ENCODE results near the gene ACSM3.
A peak's percentile ranks its signal among the peaks of the same experiment; 100 is the strongest.

ACSM3 gene

DNA sequence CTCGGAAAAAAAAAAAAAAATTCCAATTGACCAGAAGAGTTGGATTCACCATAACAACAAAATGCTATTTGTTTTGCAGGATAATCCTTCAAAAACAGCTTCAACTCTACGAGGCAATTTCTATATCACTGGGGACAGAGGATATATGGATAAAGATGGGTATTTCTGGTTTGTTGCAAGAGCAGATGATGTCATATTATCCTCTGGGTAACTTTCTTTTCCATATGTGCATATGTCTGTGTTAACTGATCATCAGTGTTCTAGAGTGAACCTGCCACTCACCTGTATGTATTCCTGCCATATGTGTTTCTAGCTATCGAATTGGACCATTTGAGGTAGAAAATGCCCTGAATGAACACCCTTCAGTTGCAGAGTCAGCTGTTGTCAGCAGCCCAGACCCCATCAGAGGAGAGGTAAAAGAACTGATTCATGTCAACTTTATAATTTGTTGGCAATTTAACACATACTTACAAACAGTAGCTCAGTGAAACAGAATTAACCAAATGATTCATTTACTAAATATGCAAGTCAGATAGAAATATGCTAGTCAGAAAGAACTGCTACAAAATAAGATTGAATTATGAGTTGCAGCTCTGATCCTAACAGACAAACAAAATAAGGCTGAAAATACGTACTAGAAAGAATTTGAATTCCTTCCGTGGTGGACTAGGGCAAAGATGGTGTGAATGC is 28.3 kb downstream of the ACSM3 start:
- no peaks in the 10 kb centered on the region for H3K9me3 ChIP-seq (ENCODE audit: insufficient read depth, low read length)

DNA sequence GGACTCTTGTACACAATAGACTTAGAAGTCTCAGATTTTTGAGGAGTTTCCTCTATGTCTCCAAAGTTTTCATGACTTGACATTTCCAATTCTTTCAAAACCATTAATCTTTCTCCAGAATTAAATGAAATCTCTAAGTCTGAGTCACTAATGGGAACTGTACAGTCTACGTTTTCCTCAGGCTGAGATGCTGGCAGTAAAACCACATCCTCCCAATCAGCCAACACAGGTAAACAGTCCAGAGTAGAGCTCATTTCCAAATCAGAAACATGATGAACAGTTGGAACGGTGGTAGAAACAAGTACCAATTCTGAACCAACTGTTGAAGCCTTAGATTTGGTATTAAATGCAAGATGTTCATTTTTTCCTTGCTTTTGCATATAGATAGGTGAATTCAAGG is 34.5 kb downstream of the ACSM3 start:
- Histone ChIP-seq H3K4me2 (ENCODE audit: low read depth, low read length, poor library complexity, severe bottlenecking) (no peak overlapping the region), H3K79me2 (ENCODE audit: insufficient read depth, low read length) (no peaks in the 10 kb centered on the region), H4K20me1 (ENCODE audit: low read depth, low read length) (no peaks in the 10 kb centered on the region), H3K27me3 (ENCODE audit: low read length) (no peaks in the 10 kb centered on the region), H3K4me3 (ENCODE audit: insufficient read depth, low read length, poor library complexity, severe bottlenecking) (no peak overlapping the region), H3K9me2 (replicated peaks; ENCODE audit: insufficient read depth, low read length) (no peaks in the 10 kb centered on the region), H3F3A (ENCODE audit: insufficient read depth) (peaks cover 21% of the 10 kb centered on the region; the same call in 1 of the 2 replicates), H3K27ac (ENCODE audit: low read depth, low read length) (no peak overlapping the region), H3K9ac (ENCODE audit: low read length) (no peak overlapping the region), H2AFZ (ENCODE audit: low read depth, low read length, severe bottlenecking) (no peak overlapping the region), H3K36me3 (ENCODE audit: low read length) (peaks cover 35% of the 10 kb centered on the region; the same call in 1 of the 2 replicates), H3K9me3 (ENCODE audit: insufficient read depth, low read length) (no peaks in the 10 kb centered on the region)
- TF ChIP-seq EZH2phosphoT487 (conservative IDR thresholded peaks at IDR 0.05; ENCODE audit: low read length) = no peak
- TF ChIP-seq, protein P1, sequence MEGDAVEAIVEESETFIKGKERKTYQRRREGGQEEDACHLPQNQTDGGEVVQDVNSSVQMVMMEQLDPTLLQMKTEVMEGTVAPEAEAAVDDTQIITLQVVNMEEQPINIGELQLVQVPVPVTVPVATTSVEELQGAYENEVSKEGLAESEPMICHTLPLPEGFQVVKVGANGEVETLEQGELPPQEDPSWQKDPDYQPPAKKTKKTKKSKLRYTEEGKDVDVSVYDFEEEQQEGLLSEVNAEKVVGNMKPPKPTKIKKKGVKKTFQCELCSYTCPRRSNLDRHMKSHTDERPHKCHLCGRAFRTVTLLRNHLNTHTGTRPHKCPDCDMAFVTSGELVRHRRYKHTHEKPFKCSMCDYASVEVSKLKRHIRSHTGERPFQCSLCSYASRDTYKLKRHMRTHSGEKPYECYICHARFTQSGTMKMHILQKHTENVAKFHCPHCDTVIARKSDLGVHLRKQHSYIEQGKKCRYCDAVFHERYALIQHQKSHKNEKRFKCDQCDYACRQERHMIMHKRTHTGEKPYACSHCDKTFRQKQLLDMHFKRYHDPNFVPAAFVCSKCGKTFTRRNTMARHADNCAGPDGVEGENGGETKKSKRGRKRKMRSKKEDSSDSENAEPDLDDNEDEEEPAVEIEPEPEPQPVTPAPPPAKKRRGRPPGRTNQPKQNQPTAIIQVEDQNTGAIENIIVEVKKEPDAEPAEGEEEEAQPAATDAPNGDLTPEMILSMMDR (IDR thresholded peaks at IDR 0.05; ENCODE audit: insufficient read depth, low read length, poor library complexity, severe bottlenecking) = no peak

More for the DNA sequence above, 28.3 kb downstream of the ACSM3 start:
- H4K20me1 ChIP-seq (ENCODE audit: low read depth, low read length) = no peaks in the 10 kb centered on the region
- H3F3A ChIP-seq (ENCODE audit: insufficient read depth) = no peaks in the 10 kb centered on the region
- H3K9ac ChIP-seq (ENCODE audit: low read length) = no peak overlapping the region
- H3K4me3 ChIP-seq (ENCODE audit: insufficient read depth, low read length, poor library complexity, severe bottlenecking) = no peak overlapping the region
- H3K9me2 ChIP-seq (replicated peaks; ENCODE audit: insufficient read depth, low read length) = no peaks in the 10 kb centered on the region
- peaks cover 7% of the 10 kb centered on the region; the same call in 1 of the 2 replicates for H3K36me3 ChIP-seq (ENCODE audit: low read length)
- H2AFZ ChIP-seq (ENCODE audit: low read depth, low read length, severe bottlenecking) = no peak overlapping the region
- H3K27me3 ChIP-seq (ENCODE audit: low read length) = no peaks in the 10 kb centered on the region
- no peak overlapping the region for H3K27ac ChIP-seq (ENCODE audit: low read depth, low read length)
- TF ChIP-seq, protein P1 (IDR thresholded peaks at IDR 0.05; ENCODE audit: insufficient read depth, low read length, poor library complexity, severe bottlenecking) = no peak
- TF ChIP-seq EZH2phosphoT487 (conservative IDR thresholded peaks at IDR 0.05; ENCODE audit: low read length) = no peak
- no peak overlapping the region for H3K4me2 ChIP-seq (ENCODE audit: low read depth, low read length, poor library complexity, severe bottlenecking)
- H3K79me2 ChIP-seq (ENCODE audit: insufficient read depth, low read length) = no peaks in the 10 kb centered on the region

DNA sequence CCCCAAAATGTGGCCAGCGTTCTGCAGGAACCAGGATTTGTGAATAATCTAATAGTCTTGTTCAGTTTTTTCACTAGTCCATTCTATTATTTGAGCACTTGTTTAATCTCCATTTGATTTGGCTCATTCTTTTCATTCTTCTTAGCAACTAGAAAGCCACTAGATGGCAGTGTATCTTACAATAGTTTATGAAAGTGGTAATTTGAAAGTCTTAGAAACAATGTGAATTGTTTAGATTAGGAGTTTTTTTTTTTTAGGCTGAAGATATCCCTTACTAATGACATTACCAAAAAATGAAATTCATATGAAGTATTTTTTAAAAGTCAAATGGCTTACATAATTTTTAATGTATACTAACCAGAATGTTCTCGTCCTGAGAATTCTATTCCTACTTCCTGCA is 35.8 kb downstream of the ACSM3 start:
- no peak overlapping the region for H3K4me3 ChIP-seq (ENCODE audit: insufficient read depth, low read length, poor library complexity, severe bottlenecking)
- no peak overlapping the region for H2AFZ ChIP-seq (ENCODE audit: low read depth, low read length, severe bottlenecking)
- no peak overlapping the region for H3K27ac ChIP-seq (ENCODE audit: low read depth, low read length)
- no peak overlapping the region for H3K9ac ChIP-seq (ENCODE audit: low read length)
- H3K4me2 ChIP-seq (ENCODE audit: low read depth, low read length, poor library complexity, severe bottlenecking) = no peak overlapping the region
- H3K27me3 ChIP-seq (ENCODE audit: low read length) = no peaks in the 10 kb centered on the region
- TF ChIP-seq EZH2phosphoT487 (conservative IDR thresholded peaks at IDR 0.05; ENCODE audit: low read length) = no peak
- TF ChIP-seq, protein P1 (IDR thresholded peaks at IDR 0.05; ENCODE audit: insufficient read depth, low read length, poor library complexity, severe bottlenecking) = peak; percentile 30
- H4K20me1 ChIP-seq (ENCODE audit: low read depth, low read length) = no peaks in the 10 kb centered on the region
- no peaks in the 10 kb centered on the region for H3K79me2 ChIP-seq (ENCODE audit: insufficient read depth, low read length)
- H3F3A ChIP-seq (ENCODE audit: insufficient read depth) = peaks cover 25% of the 10 kb centered on the region; the same call in 1 of the 2 replicates
- no peaks in the 10 kb centered on the region for H3K9me3 ChIP-seq (ENCODE audit: insufficient read depth, low read length)
- peaks cover 35% of the 10 kb centered on the region; the same call in 1 of the 2 replicates for H3K36me3 ChIP-seq (ENCODE audit: low read length)
- H3K9me2 ChIP-seq (replicated peaks; ENCODE audit: insufficient read depth, low read length) = no peaks in the 10 kb centered on the region
